ENCODE data around the gene FOXO4. TPM values are rescaled to one million over a fixed set of nuclear protein-coding genes. Genes with fewer than 3 reads are reported as not detected.
"Not testable (repeated sequence)": the region's sequence is repeated elsewhere in the genome, so short reads cannot be mapped to it uniquely, and the experiment has no call there.

Gene FOXO4, protein sequence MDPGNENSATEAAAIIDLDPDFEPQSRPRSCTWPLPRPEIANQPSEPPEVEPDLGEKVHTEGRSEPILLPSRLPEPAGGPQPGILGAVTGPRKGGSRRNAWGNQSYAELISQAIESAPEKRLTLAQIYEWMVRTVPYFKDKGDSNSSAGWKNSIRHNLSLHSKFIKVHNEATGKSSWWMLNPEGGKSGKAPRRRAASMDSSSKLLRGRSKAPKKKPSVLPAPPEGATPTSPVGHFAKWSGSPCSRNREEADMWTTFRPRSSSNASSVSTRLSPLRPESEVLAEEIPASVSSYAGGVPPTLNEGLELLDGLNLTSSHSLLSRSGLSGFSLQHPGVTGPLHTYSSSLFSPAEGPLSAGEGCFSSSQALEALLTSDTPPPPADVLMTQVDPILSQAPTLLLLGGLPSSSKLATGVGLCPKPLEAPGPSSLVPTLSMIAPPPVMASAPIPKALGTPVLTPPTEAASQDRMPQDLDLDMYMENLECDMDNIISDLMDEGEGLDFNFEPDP
- 10.1 and 12.0 TPM in 2 replicates for total RNA-seq
- long read RNA-seq, partial matches to known transcripts, result 1 of 1 reads
- long read RNA-seq, other reads (novel, unspliced or antisense), result 0 of 1 reads

DNA sequence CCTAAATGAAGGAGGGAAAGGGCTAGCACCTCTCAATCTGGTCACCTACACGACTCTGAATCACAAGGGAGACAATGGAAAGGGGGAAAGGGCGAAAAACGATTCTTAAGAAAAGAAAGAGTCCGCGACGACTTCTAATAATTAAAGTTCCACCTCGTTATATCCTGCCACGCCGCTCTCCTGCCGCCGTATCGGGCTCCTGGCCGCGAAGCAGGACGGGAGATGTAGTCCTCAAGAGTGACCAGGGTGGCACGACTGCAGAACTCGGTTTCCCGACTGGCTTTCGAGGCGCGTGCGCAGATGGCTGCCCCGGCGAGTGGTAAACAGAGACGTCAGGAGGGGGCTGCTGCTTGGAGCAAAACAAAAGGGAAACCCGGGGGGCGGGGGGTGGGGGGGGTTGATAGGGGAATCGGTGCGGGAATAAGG lies at the start of gene FOXO4:
TSS of gene FOXO4 (plus strand) at position 297 of the 426 bp plus-strand sequence. CDS start 678 bp downstream, outside the sequence.
- Mint-ChIP-seq H3K4me3 (peak within 1 kb of the TSS; percentile 93), H3K36me3 (ENCODE audit: low read depth) (peaks cover 3% of the 10 kb centered on the region), H3K27ac (ENCODE audit: unreplicated experiment) (peak within 1 kb of the TSS; percentile 54), H3K27me3 (ENCODE audit: low read depth) (peaks cover 41% of the 10 kb centered on the region), H3K9me3 (no peaks in the 10 kb centered on the region), H3K4me1 (peaks cover 28% of the 10 kb centered on the region)
- TF ChIP-seq, protein P1, sequence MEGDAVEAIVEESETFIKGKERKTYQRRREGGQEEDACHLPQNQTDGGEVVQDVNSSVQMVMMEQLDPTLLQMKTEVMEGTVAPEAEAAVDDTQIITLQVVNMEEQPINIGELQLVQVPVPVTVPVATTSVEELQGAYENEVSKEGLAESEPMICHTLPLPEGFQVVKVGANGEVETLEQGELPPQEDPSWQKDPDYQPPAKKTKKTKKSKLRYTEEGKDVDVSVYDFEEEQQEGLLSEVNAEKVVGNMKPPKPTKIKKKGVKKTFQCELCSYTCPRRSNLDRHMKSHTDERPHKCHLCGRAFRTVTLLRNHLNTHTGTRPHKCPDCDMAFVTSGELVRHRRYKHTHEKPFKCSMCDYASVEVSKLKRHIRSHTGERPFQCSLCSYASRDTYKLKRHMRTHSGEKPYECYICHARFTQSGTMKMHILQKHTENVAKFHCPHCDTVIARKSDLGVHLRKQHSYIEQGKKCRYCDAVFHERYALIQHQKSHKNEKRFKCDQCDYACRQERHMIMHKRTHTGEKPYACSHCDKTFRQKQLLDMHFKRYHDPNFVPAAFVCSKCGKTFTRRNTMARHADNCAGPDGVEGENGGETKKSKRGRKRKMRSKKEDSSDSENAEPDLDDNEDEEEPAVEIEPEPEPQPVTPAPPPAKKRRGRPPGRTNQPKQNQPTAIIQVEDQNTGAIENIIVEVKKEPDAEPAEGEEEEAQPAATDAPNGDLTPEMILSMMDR (conservative IDR thresholded peaks at IDR 0.05), result no peak
- DNase-seq (ENCODE audit: low read depth, low spot score), result peak; percentile 69

DNA sequence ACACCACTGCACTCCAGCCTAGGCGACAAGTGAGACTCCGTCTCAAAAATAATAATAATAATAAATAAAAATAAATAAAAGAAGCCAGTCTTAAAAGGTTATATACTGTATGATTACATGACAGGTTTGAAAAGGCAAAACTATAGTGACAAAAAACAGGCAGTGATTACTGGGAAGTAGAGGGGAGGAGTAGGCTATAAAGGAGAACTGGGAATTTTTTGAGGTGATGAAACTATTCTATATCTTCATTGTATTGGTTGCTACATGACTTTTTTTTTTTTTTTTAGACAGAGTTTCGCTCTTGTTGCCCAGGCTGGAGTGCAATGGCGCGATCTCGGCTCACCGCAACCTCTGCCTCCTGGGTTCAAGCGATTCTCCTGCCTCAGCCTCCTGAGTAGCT lies 47.8 kb upstream of the FOXO4 start:
- H3K4me1 Mint-ChIP-seq; DNase-seq (ENCODE audit: low read depth, low spot score); H3K27me3 Mint-ChIP-seq (ENCODE audit: low read depth); H3K9me3 Mint-ChIP-seq; H3K4me3 Mint-ChIP-seq; H3K27ac Mint-ChIP-seq (ENCODE audit: unreplicated experiment); H3K36me3 Mint-ChIP-seq (ENCODE audit: low read depth): not testable (repeated sequence)

DNA sequence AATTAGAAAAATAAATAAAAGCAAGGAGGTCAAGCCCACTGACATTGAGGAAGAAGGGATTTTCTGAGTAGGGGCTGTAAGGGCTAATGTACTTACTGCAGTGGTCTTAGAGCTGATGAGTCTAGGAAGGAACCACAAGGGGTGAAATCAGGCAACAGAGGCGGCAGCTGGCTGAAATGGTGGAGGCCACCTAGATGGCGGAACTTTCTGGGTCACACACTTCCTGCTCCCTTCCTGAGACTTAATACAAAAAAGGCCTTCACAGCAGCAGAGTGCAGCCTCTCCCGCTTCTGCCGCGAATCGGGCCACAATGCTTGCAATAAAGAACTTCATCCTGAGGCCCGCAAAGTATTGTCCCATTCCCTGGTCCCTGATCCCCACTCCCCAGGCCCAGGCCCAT lies 42.9 kb upstream of the FOXO4 start:
- TF ChIP-seq, protein P1 (conservative IDR thresholded peaks at IDR 0.05), result no peak
- H3K27ac Mint-ChIP-seq (ENCODE audit: unreplicated experiment), result no peak overlapping the region
- no peaks in the 10 kb centered on the region for H3K4me1 Mint-ChIP-seq
- H3K27me3 Mint-ChIP-seq (ENCODE audit: low read depth), result no peaks in the 10 kb centered on the region
- H3K9me3 Mint-ChIP-seq, result no peaks in the 10 kb centered on the region
- H3K36me3 Mint-ChIP-seq (ENCODE audit: low read depth), result peaks cover 6% of the 10 kb centered on the region
- H3K4me3 Mint-ChIP-seq, result peak overlapping the region; percentile 41
- DNase-seq (ENCODE audit: low read depth, low spot score), result no peak

DNA sequence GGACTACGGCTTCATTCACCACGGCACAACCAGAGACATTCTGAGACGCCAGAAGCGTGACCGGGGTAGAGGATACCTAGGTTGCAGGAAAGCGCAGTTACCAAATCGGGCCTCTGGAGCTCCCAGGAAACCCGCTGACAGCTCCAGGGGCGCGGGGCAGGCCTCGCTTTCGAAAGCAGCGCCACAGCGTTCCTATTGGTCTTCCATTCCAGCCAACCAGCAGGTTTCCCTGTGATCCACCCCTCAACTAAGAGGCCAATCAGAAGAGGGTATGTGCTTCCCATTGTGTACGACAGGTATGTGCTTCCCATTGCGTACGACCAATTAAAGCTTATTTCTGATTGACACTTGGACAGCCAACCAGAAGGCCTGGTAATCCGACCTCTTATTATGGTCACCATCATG lies 42.4 kb upstream of the FOXO4 start:
- DNase-seq (ENCODE audit: low read depth, low spot score), result no peak
- Mint-ChIP-seq H3K27me3 (ENCODE audit: low read depth) (no peaks in the 10 kb centered on the region), H3K4me1 (no peaks in the 10 kb centered on the region), H3K27ac (ENCODE audit: unreplicated experiment) (no peak overlapping the region), H3K36me3 (ENCODE audit: low read depth) (peaks cover 8% of the 10 kb centered on the region), H3K4me3 (peak overlapping the region; percentile 41), H3K9me3 (no peaks in the 10 kb centered on the region)
- TF ChIP-seq, protein P1 (conservative IDR thresholded peaks at IDR 0.05), result no peak

DNA sequence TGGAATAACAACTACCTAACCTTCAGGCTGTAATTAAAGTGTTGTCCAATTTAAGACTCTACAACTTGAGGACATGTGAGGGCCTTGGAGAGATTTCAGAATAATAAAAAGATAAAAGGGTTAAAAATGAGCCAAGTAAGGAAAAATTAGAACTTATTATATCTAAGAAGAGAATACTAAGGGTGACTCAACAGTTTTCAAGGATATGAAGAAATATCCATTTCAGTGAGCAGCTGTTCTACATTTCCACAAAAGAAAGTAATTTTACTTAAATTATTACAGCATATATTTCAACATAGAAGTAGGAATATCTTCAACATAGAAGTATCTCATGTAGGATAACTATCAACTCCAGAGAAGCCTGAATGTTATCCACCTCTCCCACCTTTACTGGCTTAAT lies 38.8 kb upstream of the FOXO4 start:
- Mint-ChIP-seq H3K36me3 (ENCODE audit: low read depth) (peaks cover 10% of the 10 kb centered on the region), H3K4me3 (no peak overlapping the region), H3K4me1 (no peaks in the 10 kb centered on the region), H3K27ac (ENCODE audit: unreplicated experiment) (no peak overlapping the region), H3K9me3 (no peaks in the 10 kb centered on the region), H3K27me3 (ENCODE audit: low read depth) (no peaks in the 10 kb centered on the region)
- DNase-seq (ENCODE audit: low read depth, low spot score), result no peak
- TF ChIP-seq, protein P1 (conservative IDR thresholded peaks at IDR 0.05), result no peak

All from neural crest cell (in vitro differentiated cells).